GM12891 (cell line): ENCODE results near the gene KRTAP9-2. TPM values are rescaled to one million over a fixed set of nuclear protein-coding genes. Genes with fewer than 3 reads are reported as not detected.
"Not testable (repeated sequence)": the region's sequence is repeated elsewhere in the genome, so short reads cannot be mapped to it uniquely, and the experiment has no call there.

ENCODE experiments used
- DNase-seq: peaks from one replicate; pipeline ENCODE4 v3.0.0; 2011; ENCODE audit warnings: low spot score; ENCODE audit not compliant: insufficient read length
- FAIRE-seq: peaks from 2 replicates; lab custom pipeline; 2011; peaks lifted over from hg19 to GRCh38; lab: Jason Lieb, UNC
- PAX5 ChIP-seq: IDR thresholded peaks from 2 replicates; pipeline ENCODE4 v1.6.1; 2011; ENCODE audit warnings: low read length, moderate library complexity, mild to moderate bottlenecking; ENCODE audit not compliant: insufficient read depth, severe bottlenecking
- POLR2A ChIP-seq: IDR thresholded peaks from 2 replicates; pipeline ENCODE4 v1.6.1; 2011; ENCODE audit warnings: low read depth, low read length, control low read depth
- POLR2AphosphoS5 ChIP-seq: IDR thresholded peaks from 2 replicates; pipeline ENCODE4 v1.6.1; 2011; ENCODE audit warnings: low read depth, low read length, control low read depth
- POU2F2 ChIP-seq: IDR thresholded peaks from 2 replicates; pipeline ENCODE4 v1.6.1; 2011; ENCODE audit warnings: low read depth, mild to moderate bottlenecking, control low read depth, low read length, moderate library complexity
- SPI1 ChIP-seq: IDR thresholded peaks from 2 replicates; pipeline ENCODE4 v1.6.1; 2011; ENCODE audit warnings: low read depth, low read length, control low read depth
- TAF1 ChIP-seq: IDR thresholded peaks from 2 replicates; pipeline ENCODE4 v1.6.1; 2011; ENCODE audit warnings: low read depth, low read length, control low read depth
- polyA plus RNA-seq: library from polyadenylated mRNA; unstranded; fragments of >200 nt; gene quantifications from one replicate; pipeline ENCODE4 v1.2.1, GENCODE V29; 2012; ENCODE audit warnings: low read depth, missing spikeins, inconsistent platforms; ENCODE audit not compliant: missing spikeins

The KRTAP9-2 gene
- polyA plus RNA-seq = not detected

GRCh38 chr17:41226598-41227095, at the start of gene KRTAP9-2:
TSS of gene KRTAP9-2 (plus strand) at chr17:41226648. CDS start at chr17:41226655, 7 bp downstream.
- not testable (repeated sequence) for DNase-seq, FAIRE-seq

- TF ChIP-seq TAF1 (no peak), POLR2AphosphoS5 (no peak), POLR2A (no peak), SPI1 (peak; percentile 88), POU2F2 (no peak)
- no peak for FAIRE-seq
- DNase-seq = no peak
Measured at GRCh38 chr17:41176744-41177387, 49.6 kb upstream of the KRTAP9-2 start.

- DNase-seq (no peak), FAIRE-seq (no peak)
- TF ChIP-seq SPI1 = no peak
- no peak for TF ChIP-seq POLR2A
- TF ChIP-seq POLR2AphosphoS5 = no peak
- no peak for TF ChIP-seq POU2F2
- TF ChIP-seq PAX5 = no peak
- no peak for TF ChIP-seq TAF1
Measured at GRCh38 chr17:41177727-41178271, 48.6 kb upstream of the KRTAP9-2 start, which contains the start of gene KRTAP4-2. TSS of gene KRTAP4-2 (minus strand) at chr17:41178221. CDS start at chr17:41178164, 57 bp downstream.

- DNase-seq (no peak), FAIRE-seq (no peak)
- TF ChIP-seq POU2F2 = no peak
- no peak for TF ChIP-seq POLR2AphosphoS5
- TF ChIP-seq SPI1 = no peak
- no peak for TF ChIP-seq TAF1
- no peak for TF ChIP-seq POLR2A
Measured at GRCh38 chr17:41178341-41178740, 48.1 kb upstream of the KRTAP9-2 start.

GRCh38 chr17:41178843-41179616, 47.4 kb upstream of the KRTAP9-2 start:
- DNase-seq = no peak
- no peak for FAIRE-seq
- TF ChIP-seq POU2F2 (no peak), SPI1 (no peak)

GRCh38 chr17:41184480-41184961, 41.9 kb upstream of the KRTAP9-2 start, which contains the start of gene KRTAP4-1:
TSS of gene KRTAP4-1 (minus strand) at chr17:41184911. CDS start at chr17:41184854, 57 bp downstream.
- DNase-seq (no peak), FAIRE-seq (no peak)
- TF ChIP-seq POU2F2 (no peak), PAX5 (no peak), POLR2AphosphoS5 (no peak), SPI1 (no peak)

- FAIRE-seq (no peak), DNase-seq (no peak)
- TF ChIP-seq TAF1 (no peak), POLR2A (no peak), POLR2AphosphoS5 (no peak), SPI1 (no peak), PAX5 (no peak), POU2F2 (no peak)
Measured at GRCh38 chr17:41185001-41185400, 41.4 kb upstream of the KRTAP9-2 start.

GRCh38 chr17:41186872-41187271, 39.6 kb upstream of the KRTAP9-2 start:
- no peak for DNase-seq
- FAIRE-seq = no peak
- no peak for TF ChIP-seq POLR2AphosphoS5
- no peak for TF ChIP-seq TAF1
- no peak for TF ChIP-seq POU2F2
- TF ChIP-seq SPI1 = no peak
- TF ChIP-seq PAX5 = no peak
- TF ChIP-seq POLR2A = no peak

- DNase-seq, FAIRE-seq: not testable (repeated sequence)
Measured at GRCh38 chr17:41189837-41190318, 36.6 kb upstream of the KRTAP9-2 start, which contains the start of gene KRTAP9-1. TSS of gene KRTAP9-1 (plus strand) at chr17:41189887. CDS start at chr17:41189887, 0 bp downstream.
